CD14-positive monocyte (primary cell): ENCODE data around the gene IGF2BP3. TPM values are rescaled to one million over a fixed set of nuclear protein-coding genes. Genes with fewer than 3 reads are reported as not detected.
A peak's percentile ranks its signal among the peaks of the same experiment; 100 is the strongest.
"Not testable (repeated sequence)": the region's sequence is repeated elsewhere in the genome, so short reads cannot be mapped to it uniquely, and the experiment has no call there.

ENCODE experiments used
- DNase-seq, 3 donors: peaks; one replicate each; pipeline ENCODE4 v3.0.0-alpha.2; 2011 to 2022
- H2AFZ ChIP-seq: 2 replicates; pipeline ENCODE4 v1.6.0; 2012; ENCODE audit warnings: mild to moderate bottlenecking, low read depth, low read length, inconsistent platforms; ENCODE audit not compliant: insufficient read depth, poor library complexity, severe bottlenecking
- H3K27ac ChIP-seq, 2 donors: 1 replicate in 1 of 2; 2 replicates in 1 of 2; pipeline ENCODE4 v1.5.1; 2012 to 2013; ENCODE audit warnings: low read length in 2 of 2, control low read depth in 1 of 2, inconsistent platforms in 1 of 2, low read depth in 1 of 2, mild to moderate bottlenecking in 1 of 2
- H3K27me3 ChIP-seq, 2 donors: one replicate each; pipeline versions ENCODE4 v1.6.0 to v1.6.1; 2011 to 2013; ENCODE audit warnings: low read length in 2 of 2; ENCODE audit not compliant: control insufficient read depth in 2 of 2, insufficient read depth in 2 of 2
- H3K36me3 ChIP-seq, 2 donors: replicated peaks in 1 of 2; 1 replicate in 1 of 2; 2 replicates in 1 of 2; pipeline versions ENCODE4 v1.5.1 to v1.6.1; 2012 to 2013; ENCODE audit warnings: low read length in 2 of 2, control low read depth in 1 of 2, inconsistent platforms in 1 of 2, mild to moderate bottlenecking in 1 of 2; ENCODE audit not compliant: insufficient read depth in 2 of 2, control insufficient read depth in 1 of 2
- H3K4me1 ChIP-seq, 2 donors: 1 replicate in 1 of 2; 2 replicates in 1 of 2; pipeline versions ENCODE4 v1.5.1 to v1.6.1; 2012 to 2013; ENCODE audit warnings: low read length in 2 of 2, control low read depth in 1 of 2, inconsistent platforms in 1 of 2, mild to moderate bottlenecking in 1 of 2, moderate library complexity in 1 of 2; ENCODE audit not compliant: insufficient read depth in 2 of 2, control insufficient read depth in 1 of 2
- H3K4me2 ChIP-seq: replicated peaks from 2 replicates; pipeline ENCODE3; 2012; ENCODE audit warnings: low read length, moderate library complexity, mild to moderate bottlenecking; ENCODE audit not compliant: poor library complexity, severe bottlenecking; ENCODE audit errors: extremely low read depth
- H3K4me3 ChIP-seq, 3 experiments: fragments of 200-600 bp in 1 of 3; sonication (generic) in 1 of 3; replicated peaks in 1 of 3; 1 replicate in 2 of 3; 2 replicates in 1 of 3; pipeline ENCODE4 v1.5.1; 2011 to 2013; ENCODE audit warnings: low read length in 3 of 3, mild to moderate bottlenecking in 3 of 3, control low read depth in 2 of 3, low read depth in 2 of 3, inconsistent platforms in 1 of 3, moderate library complexity in 1 of 3
- H3K79me2 ChIP-seq: 2 replicates; pipeline ENCODE4 v1.6.0; 2012; ENCODE audit warnings: mild to moderate bottlenecking, control low read depth, inconsistent platforms, low read length, moderate library complexity; ENCODE audit not compliant: insufficient read depth
- H3K9ac ChIP-seq: 2 replicates; pipeline ENCODE4 v1.6.0; 2017; ENCODE audit warnings: low read length, mild to moderate bottlenecking; ENCODE audit not compliant: insufficient read depth, poor library complexity, severe bottlenecking
- H3K9me3 ChIP-seq, 2 donors: replicated peaks in 1 of 2; 1 replicate in 1 of 2; 2 replicates in 1 of 2; pipeline versions ENCODE4 v1.5.1 to v1.6.1; 2012 to 2013; ENCODE audit warnings: low read length in 2 of 2, control low read depth in 1 of 2; ENCODE audit not compliant: control insufficient read depth in 1 of 2, insufficient read depth in 1 of 2
- H4K20me1 ChIP-seq: 2 replicates; pipeline ENCODE4 v1.6.0; 2012; ENCODE audit warnings: mild to moderate bottlenecking, low read length, control low read depth, moderate library complexity; ENCODE audit not compliant: insufficient read depth
- H3K27ac Mint-ChIP-seq, 7 donors: one replicate each; pipeline ENCODE4 v1.8.0; 2020; ENCODE audit warnings: mild to moderate bottlenecking in 7 of 7, mixed read lengths in 7 of 7, moderate library complexity in 6 of 7, inconsistent platforms in 2 of 7
- H3K27me3 Mint-ChIP-seq, 3 donors: one replicate each; pipeline ENCODE4 v1.8.0; 2021 to 2022; ENCODE audit warnings: low read depth in 3 of 3, mild to moderate bottlenecking in 3 of 3, mixed read lengths in 3 of 3, moderate library complexity in 3 of 3, inconsistent platforms in 1 of 3
- H3K36me3 Mint-ChIP-seq, 2 donors: one replicate each; pipeline ENCODE4 v1.8.0; 2020; ENCODE audit warnings: mixed read lengths in 2 of 2, inconsistent platforms in 1 of 2, mild to moderate bottlenecking in 1 of 2
- H3K4me1 Mint-ChIP-seq: one replicate; pipeline ENCODE4 v1.8.0; 2020; ENCODE audit warnings: mild to moderate bottlenecking, mixed read lengths
- H3K4me3 Mint-ChIP-seq, 2 donors: one replicate each; pipeline ENCODE4 v1.8.0; 2020; ENCODE audit warnings: mild to moderate bottlenecking in 2 of 2, mixed read lengths in 2 of 2, moderate library complexity in 1 of 2
- H3K9me3 Mint-ChIP-seq, 7 donors: one replicate each; pipeline ENCODE4 v1.8.0; 2020 to 2022; ENCODE audit warnings: mixed read lengths in 7 of 7, mild to moderate bottlenecking in 6 of 7, moderate library complexity in 6 of 7, inconsistent platforms in 2 of 7
- WGBS: methylation state at CpG from one replicate; pipeline ENCODE4 v1.1.5; 2013; ENCODE audit warnings: missing lambda C conversion rate; ENCODE audit not compliant: insufficient coverage; 5-methylcytosine and 5-hydroxymethylcytosine counted together
- intact Hi-C, 2 donors: fragments of 100-400 bp; cut with micrococcal nuclease; formaldehyde crosslinking; loops; one replicate each; pipeline versions ENCODE4 v1.15.0 to v1.15.1; 2023
- polyA plus RNA-seq, 3 donors: library from polyadenylated mRNA; depleted of rRNA in 1 of 3; unstranded in 2 of 3; stranded (reverse) in 1 of 3; fragments of 300-500 nt in 2 of 3; fragments of >200 nt in 1 of 3; fragmentation: Illumina TruSeq in 2 of 3; gene quantifications; 1 replicate in 2 of 3; 2 replicates in 1 of 3; pipeline ENCODE4 v1.2.3, GENCODE V29; 2012 to 2021
- TF ChIP-seq, protein P1 (sequence below): fragments of 200-600 bp; IDR thresholded peaks from one replicate; pipeline ENCODE4 v1.8.0; 2022; ENCODE audit warnings: antibody characterized with exemption, mild to moderate bottlenecking

IGF2BP3 gene
- polyA plus RNA-seq, 3 donors, result 0.60 to 5.3 (median 3.2) TPM

DNA sequence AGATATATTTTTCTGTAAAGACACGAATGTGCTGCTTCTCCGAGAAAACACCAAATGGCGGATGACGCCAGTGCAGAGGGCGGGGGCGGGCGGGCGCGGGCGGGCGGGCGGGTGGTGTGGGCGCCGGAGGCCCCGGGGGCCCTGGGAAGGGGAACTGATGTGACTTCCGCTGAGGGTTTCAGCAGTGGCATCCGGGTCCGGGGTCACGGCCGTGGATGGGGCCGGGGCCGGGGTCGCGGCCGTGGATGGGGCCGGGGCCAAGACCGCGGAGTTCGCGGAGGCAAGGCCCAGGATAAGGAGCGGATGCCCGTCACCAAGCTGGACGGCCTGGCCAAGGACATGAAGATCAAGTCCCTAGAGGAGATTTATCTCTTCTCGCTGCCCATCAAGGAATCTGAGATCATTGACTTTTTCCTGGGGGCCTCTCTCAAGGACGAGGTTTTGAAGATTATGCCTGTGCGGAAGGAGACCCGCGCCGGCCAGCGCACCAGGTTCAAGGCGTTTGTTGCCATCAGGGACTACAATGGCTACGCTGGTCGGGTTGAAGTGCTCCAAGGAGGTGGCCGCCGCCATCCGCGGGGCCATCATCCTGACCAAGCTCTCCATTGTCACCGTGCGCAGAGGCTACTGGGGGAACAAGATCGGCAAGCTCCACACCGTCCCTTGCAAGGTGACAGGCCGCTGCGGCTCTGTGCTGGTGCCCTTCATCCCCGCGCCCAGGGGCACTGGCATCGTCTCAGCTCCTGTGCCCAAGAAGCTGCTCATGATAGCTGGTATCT lies 20.3 kb upstream of the IGF2BP3 start:
- H3K36me3 Mint-ChIP-seq, result no peaks in the 10 kb centered on the region
- H3K27me3 Mint-ChIP-seq, result peaks cover 5 to 15% (median 8%) of the 10 kb centered on the region in 3 donors
- peak; percentile 38 to 60 (median 40) for DNase-seq
- Histone ChIP-seq H4K20me1 (no peaks in the 10 kb centered on the region), H3K27ac (peak overlapping the region in 1 of 2 donors; percentile 69), H3K27me3 (no peaks in the 10 kb centered on the region), H3K4me1 (peaks cover 8 to 11% of the 10 kb centered on the region in 2 donors), H3K9me3 (no peaks in the 10 kb centered on the region), H2AFZ (peak overlapping the region; percentile 83), H3K4me3 (peak overlapping the region; percentile 69 to 79 (median 75)), H3K9ac (peak overlapping the region; percentile 51), H3K4me2 (peak overlapping the region; percentile 72), H3K79me2 (no peaks in the 10 kb centered on the region), H3K36me3 (no peaks in the 10 kb centered on the region)
- WGBS, result 29% methylated on average over 41 of the region's 56 CpGs
- H3K4me1 Mint-ChIP-seq, result peaks cover 12% of the 10 kb centered on the region
- peaks cover 0 to 5% (median 0%) of the 10 kb centered on the region in 7 donors for H3K9me3 Mint-ChIP-seq
- intact Hi-C loops, result no loop called here
- peak overlapping the region; percentile 83 to 94 for H3K4me3 Mint-ChIP-seq
- peak overlapping the region; percentile 69 to 92 (median 82) for H3K27ac Mint-ChIP-seq
- TF ChIP-seq, protein P1, sequence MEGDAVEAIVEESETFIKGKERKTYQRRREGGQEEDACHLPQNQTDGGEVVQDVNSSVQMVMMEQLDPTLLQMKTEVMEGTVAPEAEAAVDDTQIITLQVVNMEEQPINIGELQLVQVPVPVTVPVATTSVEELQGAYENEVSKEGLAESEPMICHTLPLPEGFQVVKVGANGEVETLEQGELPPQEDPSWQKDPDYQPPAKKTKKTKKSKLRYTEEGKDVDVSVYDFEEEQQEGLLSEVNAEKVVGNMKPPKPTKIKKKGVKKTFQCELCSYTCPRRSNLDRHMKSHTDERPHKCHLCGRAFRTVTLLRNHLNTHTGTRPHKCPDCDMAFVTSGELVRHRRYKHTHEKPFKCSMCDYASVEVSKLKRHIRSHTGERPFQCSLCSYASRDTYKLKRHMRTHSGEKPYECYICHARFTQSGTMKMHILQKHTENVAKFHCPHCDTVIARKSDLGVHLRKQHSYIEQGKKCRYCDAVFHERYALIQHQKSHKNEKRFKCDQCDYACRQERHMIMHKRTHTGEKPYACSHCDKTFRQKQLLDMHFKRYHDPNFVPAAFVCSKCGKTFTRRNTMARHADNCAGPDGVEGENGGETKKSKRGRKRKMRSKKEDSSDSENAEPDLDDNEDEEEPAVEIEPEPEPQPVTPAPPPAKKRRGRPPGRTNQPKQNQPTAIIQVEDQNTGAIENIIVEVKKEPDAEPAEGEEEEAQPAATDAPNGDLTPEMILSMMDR, result no peak

DNA sequence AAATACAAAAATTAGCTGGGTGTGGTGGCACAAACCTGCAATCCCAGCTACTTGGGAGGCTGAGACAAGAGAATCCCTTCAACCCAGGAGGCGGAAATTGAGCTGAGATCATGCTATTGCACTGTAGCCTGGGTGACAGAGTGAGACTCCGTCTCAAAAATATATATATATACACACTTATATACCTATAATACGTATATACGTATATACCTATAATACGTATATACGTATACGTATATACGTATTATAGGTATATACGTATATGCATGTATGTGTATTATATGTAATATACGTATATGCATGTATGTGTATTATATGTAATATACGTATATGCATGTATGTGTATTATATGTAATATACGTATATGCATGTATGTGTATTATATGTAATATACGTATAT lies 18.4 kb upstream of the IGF2BP3 start:
- H3K4me3 Mint-ChIP-seq, H4K20me1 ChIP-seq, intact Hi-C loops, H3K36me3 Mint-ChIP-seq, H2AFZ ChIP-seq, H3K27ac ChIP-seq, H3K4me2 ChIP-seq, H3K4me3 ChIP-seq, H3K9me3 ChIP-seq, H3K9ac ChIP-seq, H3K9me3 Mint-ChIP-seq, H3K36me3 ChIP-seq, H3K79me2 ChIP-seq, DNase-seq, H3K27me3 ChIP-seq, H3K27ac Mint-ChIP-seq: not testable (repeated sequence)
- WGBS, result no CpG with 5 or more reads among the region's 13 CpGs
- peaks cover 8 to 11% of the 10 kb centered on the region in 2 donors for H3K4me1 ChIP-seq
- Mint-ChIP-seq H3K27me3 (peaks cover 20 to 25% (median 21%) of the 10 kb centered on the region in 3 donors), H3K4me1 (peaks cover 12% of the 10 kb centered on the region)
